GM13977 (cell line): Measurements from ENCODE around the gene CACNA1C.

Source experiments
- DNase-seq: peaks from one replicate; pipeline ENCODE4 v3.0.0; 2012; ENCODE audit warnings: low spot score
- CTCF ChIP-seq: IDR thresholded peaks from 2 replicates; pipeline ENCODE4 v1.5.1; 2012; ENCODE audit warnings: mild to moderate bottlenecking, control low read depth; ENCODE audit not compliant: insufficient read depth; ENCODE audit errors: extremely low read depth, missing control alignments
- in situ Hi-C: fragments of 300-500 bp; cut with MboI; formaldehyde crosslinking; loops from one replicate; pipeline ENCODE4 v1.12.0; 2022; ENCODE audit warnings: low sequenced_read_pairs, low pct_unique_long_range_greater_than_20kb, mixed read lengths, inconsistent platforms; ENCODE audit not compliant: unreplicated experiment

The CACNA1C gene

GRCh38 chr12:2451025-2451424 is 398.2 kb downstream of the CACNA1C start:
- no peak for TF ChIP-seq CTCF
- no peak for DNase-seq
- in situ Hi-C loops: no loop called here

- no peak for TF ChIP-seq CTCF
- in situ Hi-C loops: no loop called here
Measured at GRCh38 chr12:2451497-2451896, 398.7 kb downstream of the CACNA1C start.

GRCh38 chr12:2453076-2453760 is 400.4 kb downstream of the CACNA1C start:
- in situ Hi-C loops: no loop called here
- TF ChIP-seq CTCF: no peak
- DNase-seq: no peak

More at GRCh38 chr12:2451497-2451896, 398.7 kb downstream of the CACNA1C start:
- no peak for DNase-seq

- in situ Hi-C loops: no loop called here
- no peak for DNase-seq
- no peak for TF ChIP-seq CTCF
Measured at GRCh38 chr12:2453761-2454090, 400.9 kb downstream of the CACNA1C start.

- in situ Hi-C loops: no loop called here
- no peak for TF ChIP-seq CTCF
- DNase-seq: no peak
Measured at GRCh38 chr12:2454601-2455177, 401.9 kb downstream of the CACNA1C start.

- in situ Hi-C loops: no loop called here
- no peak for TF ChIP-seq CTCF
- no peak for DNase-seq
Measured at GRCh38 chr12:2455410-2455809, 402.6 kb downstream of the CACNA1C start.
